OCI-LY7 (cell line): ENCODE results near the gene PPP1CA. TPM values are rescaled to one million over a fixed set of nuclear protein-coding genes. Genes with fewer than 3 reads are reported as not detected.
A peak's percentile ranks its signal among the peaks of the same experiment; 100 is the strongest.

Experiments used
- BruUV-seq: library from RNA; stranded (reverse); fragments of 400-500 nt; replicated peaks from 2 replicates; lab custom pipeline; 2021; lab: Mats Ljungman, UMichigan
- CTCF ChIA-PET: fragments of 300-600 bp; sonication (Branson Sonifier 250); formaldehyde crosslinking; loops from one replicate; lab custom pipeline; 2022; ENCODE audit warnings: antibody characterized with exemption; ENCODE audit not compliant: unreplicated experiment; lab: Charles Lee
- POLR2A ChIA-PET: fragments of 300-600 bp; sonication (Branson Sonifier 250); formaldehyde crosslinking; loops from one replicate; lab custom pipeline; 2022; ENCODE audit warnings: antibody characterized with exemption; lab: Charles Lee
- DNase-seq: peaks from one replicate; pipeline ENCODE4 v3.0.0-alpha.2; 2015; ENCODE audit warnings: low spot score
- H2AFZ ChIP-seq: fragments of 200-600 bp; sonication (generic), shearing (Covaris generic); 2 replicates; pipeline ENCODE4 v1.6.1; 2014; ENCODE audit warnings: mild to moderate bottlenecking, antibody characterized with exemption, low read length, moderate library complexity
- H3K27ac ChIP-seq: fragments of 200-600 bp; sonication (generic); 2 replicates; pipeline ENCODE4 v1.5.1; 2014; ENCODE audit warnings: mixed run types, low read depth, mild to moderate bottlenecking, moderate library complexity, low read length, inconsistent platforms; ENCODE audit not compliant: poor library complexity, severe bottlenecking
- H3K36me3 ChIP-seq: fragments of 200-600 bp; sonication (generic); 2 replicates; pipeline ENCODE4 v1.6.1; 2014; ENCODE audit warnings: mild to moderate bottlenecking, antibody characterized with exemption, low read length, moderate library complexity, mixed read lengths; ENCODE audit not compliant: insufficient read depth
- H3K4me1 ChIP-seq: fragments of 200-600 bp; sonication (generic); 2 replicates; pipeline ENCODE4 v1.5.1; 2014; ENCODE audit warnings: mild to moderate bottlenecking, low read length; ENCODE audit not compliant: insufficient read depth, poor library complexity, severe bottlenecking
- H3K4me2 ChIP-seq: fragments of 200-600 bp; sonication (generic); 2 replicates; pipeline ENCODE4 v1.6.1; 2014; ENCODE audit warnings: mild to moderate bottlenecking, low read length
- H3K4me3 ChIP-seq: fragments of 200-600 bp; sonication (generic); 2 replicates; pipeline ENCODE4 v1.5.1; 2014; ENCODE audit warnings: mild to moderate bottlenecking, low read depth, low read length; ENCODE audit not compliant: poor library complexity, severe bottlenecking
- H3K79me2 ChIP-seq: fragments of 200-600 bp; sonication (generic); 2 replicates; pipeline ENCODE4 v1.6.1; 2016; ENCODE audit warnings: low read depth, mild to moderate bottlenecking, low read length, moderate library complexity, mixed read lengths; ENCODE audit not compliant: insufficient read depth
- H3K9me2 ChIP-seq: fragments of 200-600 bp; sonication (generic); 2 replicates; pipeline ENCODE4 v1.6.1; 2016; ENCODE audit warnings: mild to moderate bottlenecking, low read length, mixed read lengths; ENCODE audit not compliant: insufficient read depth
- H3K9me3 ChIP-seq: fragments of 200-600 bp; sonication (generic); 2 replicates; pipeline ENCODE4 v1.6.1; 2014; ENCODE audit warnings: mild to moderate bottlenecking, mixed run types, low read length, mixed read lengths
- H4K20me1 ChIP-seq: fragments of 200-600 bp; sonication (generic); 2 replicates; pipeline ENCODE4 v1.6.1; 2014; ENCODE audit warnings: mild to moderate bottlenecking, antibody characterized with exemption, low read length, moderate library complexity, mixed read lengths; ENCODE audit not compliant: insufficient read depth
- EZH2phosphoT487 ChIP-seq: fragments of 200-600 bp; sonication (generic); IDR thresholded peaks from 2 replicates; pipeline ENCODE4 v1.6.1; 2018; ENCODE audit warnings: low read depth, borderline replicate concordance, mild to moderate bottlenecking, mixed run types, antibody characterized with exemption, low read length, moderate library complexity, mixed read lengths
- intact Hi-C: fragments of 100-400 bp; cut with micrococcal nuclease; formaldehyde crosslinking; loops from one replicate; pipeline ENCODE4 v1.10.0; 2022; ENCODE audit not compliant: unreplicated experiment
- total RNA-seq, 2 experiments: library from RNA; depleted of rRNA in 1 of 2; stranded (reverse); fragments of >200 nt in 1 of 2; shearing (Covaris generic) in 1 of 2; gene quantifications; 2 replicates each; pipeline ENCODE4 v1.2.3, GENCODE V29; 2014 to 2022
- TF ChIP-seq, protein P1 (sequence below): fragments of 200-600 bp; sonication (generic); conservative IDR thresholded peaks from 2 replicates; pipeline ENCODE4 v1.5.1; 2014; ENCODE audit warnings: mild to moderate bottlenecking, antibody characterized with exemption, low read length, moderate library complexity, mixed read lengths

PPP1CA gene
- total RNA-seq, 2 experiments from 2014 or later, result 210 to 311 TPM

DNA sequence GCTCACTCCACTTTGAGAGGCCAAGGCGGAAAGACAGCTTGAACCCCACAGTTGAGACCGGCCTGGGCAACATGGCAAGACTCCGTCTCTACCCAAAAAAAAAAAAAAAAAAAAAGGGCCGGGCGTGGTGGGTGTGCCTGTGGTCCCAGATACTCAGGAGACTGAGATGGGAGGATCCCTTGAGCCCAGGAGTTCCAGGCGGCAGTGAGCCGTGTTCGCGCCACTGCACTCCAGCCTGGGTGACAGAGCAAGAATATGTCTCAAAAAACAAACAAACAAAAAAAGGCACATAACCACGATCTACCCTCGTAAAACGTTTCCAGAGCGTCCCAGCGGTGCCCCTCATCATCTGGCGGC, 10.7 kb downstream of the PPP1CA start:
- H3K4me3 ChIP-seq, result peak overlapping the region; percentile 78
- H3K79me2 ChIP-seq, result peaks cover 19% of the 10 kb centered on the region; the same call in 1 of the 2 replicates
- intact Hi-C loops, result loop anchor here (1.0 kb wide), 1 partner anchor 93 kb away; no protein-coding TSS in a partner anchor
- TF ChIP-seq, protein P1, sequence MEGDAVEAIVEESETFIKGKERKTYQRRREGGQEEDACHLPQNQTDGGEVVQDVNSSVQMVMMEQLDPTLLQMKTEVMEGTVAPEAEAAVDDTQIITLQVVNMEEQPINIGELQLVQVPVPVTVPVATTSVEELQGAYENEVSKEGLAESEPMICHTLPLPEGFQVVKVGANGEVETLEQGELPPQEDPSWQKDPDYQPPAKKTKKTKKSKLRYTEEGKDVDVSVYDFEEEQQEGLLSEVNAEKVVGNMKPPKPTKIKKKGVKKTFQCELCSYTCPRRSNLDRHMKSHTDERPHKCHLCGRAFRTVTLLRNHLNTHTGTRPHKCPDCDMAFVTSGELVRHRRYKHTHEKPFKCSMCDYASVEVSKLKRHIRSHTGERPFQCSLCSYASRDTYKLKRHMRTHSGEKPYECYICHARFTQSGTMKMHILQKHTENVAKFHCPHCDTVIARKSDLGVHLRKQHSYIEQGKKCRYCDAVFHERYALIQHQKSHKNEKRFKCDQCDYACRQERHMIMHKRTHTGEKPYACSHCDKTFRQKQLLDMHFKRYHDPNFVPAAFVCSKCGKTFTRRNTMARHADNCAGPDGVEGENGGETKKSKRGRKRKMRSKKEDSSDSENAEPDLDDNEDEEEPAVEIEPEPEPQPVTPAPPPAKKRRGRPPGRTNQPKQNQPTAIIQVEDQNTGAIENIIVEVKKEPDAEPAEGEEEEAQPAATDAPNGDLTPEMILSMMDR, result no peak
- no peak for TF ChIP-seq EZH2phosphoT487
- no peaks in the 10 kb centered on the region for H3K9me2 ChIP-seq
- H4K20me1 ChIP-seq, result no peaks in the 10 kb centered on the region
- ChIA-PET POLR2A (interaction anchor here (0.6 to 2.4 kb wide), 4 partner anchors 11 to 226 kb away, joined by 3 to 16 read pairs (median 6); partner anchors contain the start of genes PPP1CA and TBC1D10C), CTCF (interaction anchor here (0.6 kb wide), 1 partner anchor 243 kb away, joined by 3 read pairs; no protein-coding TSS in a partner anchor)
- peak overlapping the region; percentile 54 for H3K27ac ChIP-seq
- no peaks in the 10 kb centered on the region for H3K9me3 ChIP-seq
- peak overlapping the region; percentile 74 for H3K4me2 ChIP-seq
- no peak for DNase-seq
- H3K4me1 ChIP-seq, result peaks cover 33% of the 10 kb centered on the region
- no peak overlapping the region for H2AFZ ChIP-seq
- BruUV-seq, result no TSS peak
- H3K36me3 ChIP-seq, result peaks cover 23% of the 10 kb centered on the region

DNA sequence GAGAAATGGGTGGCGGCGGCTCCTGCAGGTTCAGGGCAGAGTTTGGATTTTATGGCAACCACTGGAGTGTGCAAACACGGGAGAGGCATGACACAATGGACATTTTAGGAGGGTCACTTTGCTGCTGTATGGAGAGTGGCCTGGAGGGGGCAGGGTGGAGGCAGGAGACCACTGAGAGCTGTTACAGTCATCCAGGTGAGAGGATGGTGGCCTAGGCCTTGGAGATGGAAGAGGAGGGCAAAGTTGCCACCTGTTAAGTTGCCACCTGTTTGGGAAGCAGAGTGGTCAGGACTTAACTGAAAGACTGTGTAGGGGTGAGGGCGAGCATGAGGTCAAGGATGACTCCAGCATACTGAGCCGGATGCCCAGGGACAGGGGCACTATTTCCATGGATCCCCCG, 12.2 kb downstream of the PPP1CA start:
- intact Hi-C loops, result loop anchor here (1.0 kb wide), 1 partner anchor 117 kb away; no protein-coding TSS in a partner anchor
- peaks cover 19% of the 10 kb centered on the region; the same call in 1 of the 2 replicates for H3K79me2 ChIP-seq
- peak; percentile 61 for DNase-seq
- no peaks in the 10 kb centered on the region for H3K9me2 ChIP-seq
- no peak for TF ChIP-seq EZH2phosphoT487
- TF ChIP-seq, protein P1, result peak; percentile 83
- H2AFZ ChIP-seq, result no peak overlapping the region
- H3K9me3 ChIP-seq, result no peaks in the 10 kb centered on the region
- peaks cover 14% of the 10 kb centered on the region for H3K36me3 ChIP-seq
- TSS peak; percentile 45 for BruUV-seq
- H3K4me2 ChIP-seq, result peak overlapping the region; percentile 24; the same call in 1 of the 2 replicates
- H3K27ac ChIP-seq, result no peak overlapping the region
- POLR2A ChIA-PET, result no interaction called here
- peaks cover 33% of the 10 kb centered on the region for H3K4me1 ChIP-seq
- no peak overlapping the region for H3K4me3 ChIP-seq
- no peaks in the 10 kb centered on the region for H4K20me1 ChIP-seq
- CTCF ChIA-PET, result interaction anchor here (0.6 kb wide), 1 partner anchor 12 kb away, joined by 3 read pairs; the partner anchor contains the start of gene PPP1CA

DNA sequence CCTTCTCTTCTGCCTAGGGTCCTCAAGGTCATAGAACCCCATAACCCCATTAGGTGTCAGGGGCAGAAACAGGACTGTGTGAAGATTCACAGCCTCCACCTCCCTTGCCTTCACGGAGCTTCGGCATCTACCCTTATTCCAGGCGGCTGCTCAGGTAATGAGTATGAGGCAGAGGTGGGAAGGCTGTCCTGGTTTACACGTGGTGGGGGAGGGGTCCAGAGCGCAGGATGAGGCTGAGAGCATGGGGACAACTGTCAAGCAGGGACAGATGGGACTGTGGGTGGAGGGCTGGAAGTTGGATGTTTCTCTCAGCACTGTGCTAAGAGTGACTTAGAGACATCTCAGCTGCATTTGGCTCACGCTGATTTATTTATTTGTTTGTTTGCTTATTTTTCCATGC, 14.1 kb downstream of the PPP1CA start:
- peaks cover 16% of the 10 kb centered on the region; the same call in 1 of the 2 replicates for H3K79me2 ChIP-seq
- no peak overlapping the region for H3K27ac ChIP-seq
- ChIA-PET CTCF (interaction anchor here (0.5 to 0.6 kb wide), 3 partner anchors 30 to 1724 kb away, joined by 3 to 6 read pairs (median 3); no protein-coding TSS in a partner anchor), POLR2A (interaction anchor here (1.4 kb wide), 1 partner anchor 32 kb away, joined by 4 read pairs; no protein-coding TSS in a partner anchor)
- intact Hi-C loops, result no loop called here
- no peak overlapping the region for H3K4me3 ChIP-seq
- no peaks in the 10 kb centered on the region for H4K20me1 ChIP-seq
- H2AFZ ChIP-seq, result no peak overlapping the region
- no peak for DNase-seq
- no peaks in the 10 kb centered on the region for H3K9me2 ChIP-seq
- no peak overlapping the region for H3K4me2 ChIP-seq
- H3K4me1 ChIP-seq, result peaks cover 30% of the 10 kb centered on the region
- BruUV-seq, result no TSS peak
- H3K36me3 ChIP-seq, result no peaks in the 10 kb centered on the region
- no peaks in the 10 kb centered on the region for H3K9me3 ChIP-seq
- TF ChIP-seq, protein P1, result no peak
- no peak for TF ChIP-seq EZH2phosphoT487
